RPMI8226 (cell line): ENCODE data around the gene ITPK1.
A peak's percentile ranks its signal among the peaks of the same experiment; 100 is the strongest.

Experiments used
- DNase-seq: peaks from one replicate; pipeline ENCODE4 v3.0.0-alpha.2; 2015

ITPK1 gene

GRCh38 chr14:92930737-92931602 is 184.8 kb downstream of the ITPK1 start:
- no peak for DNase-seq

GRCh38 chr14:92929689-92930608 is 185.8 kb downstream of the ITPK1 start:
- no peak for DNase-seq

- DNase-seq: no peak
These were observed 186.6 kb downstream of the ITPK1 start for GRCh38 chr14:92928961-92929688.

- DNase-seq: no peak
These were observed 187.5 kb downstream of the ITPK1 start for GRCh38 chr14:92928258-92928629.

- DNase-seq: no peak
These were observed 188.1 kb downstream of the ITPK1 start for GRCh38 chr14:92927349-92928257.

- no peak for DNase-seq
These were observed 188.8 kb downstream of the ITPK1 start for GRCh38 chr14:92926931-92927330.

GRCh38 chr14:92926180-92926845 is 189.4 kb downstream of the ITPK1 start:
- DNase-seq: no peak

GRCh38 chr14:92925446-92925845 is 190.3 kb downstream of the ITPK1 start:
- DNase-seq: no peak

- peak; percentile 38 for DNase-seq
These were observed 191.5 kb downstream of the ITPK1 start for GRCh38 chr14:92924247-92924646.

- DNase-seq: no peak
These were observed 192.0 kb downstream of the ITPK1 start for GRCh38 chr14:92923744-92924103.

- DNase-seq: peak; percentile 61
These were observed 192.6 kb downstream of the ITPK1 start, which contains the start of gene CHGA for GRCh38 chr14:92922883-92923743. CHGA (plus strand) TSS chr14:92923150; CDS start chr14:92923360, 210 bp downstream.

- DNase-seq: no peak
These were observed 193.5 kb downstream of the ITPK1 start for GRCh38 chr14:92922155-92922735.

GRCh38 chr14:92920001-92920400 is 195.7 kb downstream of the ITPK1 start:
- DNase-seq: no peak

- no peak for DNase-seq
These were observed 197.8 kb downstream of the ITPK1 start for GRCh38 chr14:92917956-92918355.

GRCh38 chr14:92917041-92917940 is 198.4 kb downstream of the ITPK1 start:
- DNase-seq: no peak

- DNase-seq: no peak
These were observed 199.5 kb downstream of the ITPK1 start for GRCh38 chr14:92916201-92916600.

GRCh38 chr14:92914087-92914656 is 201.6 kb downstream of the ITPK1 start:
- DNase-seq: peak; percentile 58

GRCh38 chr14:92907316-92907911 is 208.3 kb downstream of the ITPK1 start:
- no peak for DNase-seq
